Muscle layer of duodenum (tissue), 2 donors: ENCODE results near the gene VAV3.

Experiments used
- H3K27ac ChIP-seq: one replicate; pipeline ENCODE4 v1.7.0; 2013; ENCODE audit warnings: mild to moderate bottlenecking, low read length
- H3K27me3 ChIP-seq: one replicate; pipeline ENCODE4 v1.7.0; 2013; ENCODE audit warnings: low read depth, mild to moderate bottlenecking, control low read depth, low read length
- H3K36me3 ChIP-seq, 2 donors: one replicate each; pipeline ENCODE4 v1.7.0; 2013; ENCODE audit warnings: low read length in 2 of 2, control low read depth in 1 of 2, mild to moderate bottlenecking in 1 of 2; ENCODE audit not compliant: insufficient read depth in 2 of 2, control insufficient read depth in 1 of 2
- H3K4me1 ChIP-seq, 2 donors: one replicate each; pipeline ENCODE4 v1.7.0; 2013; ENCODE audit warnings: low read length in 2 of 2, mild to moderate bottlenecking in 2 of 2, control low read depth in 1 of 2, moderate library complexity in 1 of 2; ENCODE audit not compliant: insufficient read depth in 2 of 2, control insufficient read depth in 1 of 2
- H3K4me3 ChIP-seq, 2 donors: one replicate each; pipeline ENCODE4 v1.7.0; 2013; ENCODE audit warnings: low read length in 2 of 2, low read depth in 1 of 2, mild to moderate bottlenecking in 1 of 2
- H3K9me3 ChIP-seq, 2 donors: one replicate each; pipeline ENCODE4 v1.7.0; 2013; ENCODE audit warnings: low read length in 2 of 2, control low read depth in 1 of 2, mild to moderate bottlenecking in 1 of 2; ENCODE audit not compliant: control insufficient read depth in 1 of 2
- donor health status: healthy.

VAV3 gene

GRCh38 chr1:107625405-107626029, 339.5 kb downstream of the VAV3 start:
- no peaks in the 10 kb centered on the region for H3K36me3 ChIP-seq
- H3K27ac ChIP-seq = no peak overlapping the region
- H3K9me3 ChIP-seq = no peaks in the 10 kb centered on the region
- no peak overlapping the region for H3K4me3 ChIP-seq
- no peaks in the 10 kb centered on the region for H3K4me1 ChIP-seq
- no peaks in the 10 kb centered on the region for H3K27me3 ChIP-seq

- Histone ChIP-seq H3K36me3 (no peaks in the 10 kb centered on the region), H3K27ac (no peak overlapping the region), H3K9me3 (no peaks in the 10 kb centered on the region), H3K4me1 (no peaks in the 10 kb centered on the region), H3K27me3 (no peaks in the 10 kb centered on the region), H3K4me3 (no peak overlapping the region)
Measured at GRCh38 chr1:107623431-107623830, 341.5 kb downstream of the VAV3 start.

GRCh38 chr1:107622966-107623365, 342.0 kb downstream of the VAV3 start:
- no peak overlapping the region for H3K27ac ChIP-seq
- no peaks in the 10 kb centered on the region for H3K27me3 ChIP-seq
- H3K4me3 ChIP-seq = no peak overlapping the region
- H3K36me3 ChIP-seq = no peaks in the 10 kb centered on the region
- H3K9me3 ChIP-seq = no peaks in the 10 kb centered on the region
- no peaks in the 10 kb centered on the region for H3K4me1 ChIP-seq

GRCh38 chr1:107622535-107622934, 342.4 kb downstream of the VAV3 start:
- Histone ChIP-seq H3K4me1 (no peaks in the 10 kb centered on the region), H3K27me3 (no peaks in the 10 kb centered on the region), H3K27ac (no peak overlapping the region), H3K4me3 (no peak overlapping the region), H3K9me3 (no peaks in the 10 kb centered on the region), H3K36me3 (no peaks in the 10 kb centered on the region)

- H3K27ac ChIP-seq = no peak overlapping the region
- no peak overlapping the region for H3K4me3 ChIP-seq
Measured at GRCh38 chr1:107620753-107621152, 344.2 kb downstream of the VAV3 start.

GRCh38 chr1:107618539-107618938, 346.4 kb downstream of the VAV3 start:
- Histone ChIP-seq H3K4me3 (no peak overlapping the region), H3K4me1 (no peaks in the 10 kb centered on the region), H3K27me3 (no peaks in the 10 kb centered on the region), H3K36me3 (no peaks in the 10 kb centered on the region), H3K27ac (no peak overlapping the region), H3K9me3 (no peaks in the 10 kb centered on the region)

More at GRCh38 chr1:107620753-107621152, 344.2 kb downstream of the VAV3 start:
- no peaks in the 10 kb centered on the region for H3K4me1 ChIP-seq
- no peaks in the 10 kb centered on the region for H3K36me3 ChIP-seq
- H3K27me3 ChIP-seq = no peaks in the 10 kb centered on the region
- H3K9me3 ChIP-seq = no peaks in the 10 kb centered on the region

GRCh38 chr1:107617921-107618320, 347.1 kb downstream of the VAV3 start:
- Histone ChIP-seq H3K27me3 (no peaks in the 10 kb centered on the region), H3K4me1 (no peaks in the 10 kb centered on the region), H3K27ac (no peak overlapping the region), H3K36me3 (peaks cover 0 to under 1% of the 10 kb centered on the region in 2 donors), H3K9me3 (peaks cover 0 to under 1% of the 10 kb centered on the region in 2 donors), H3K4me3 (no peak overlapping the region)

- no peaks in the 10 kb centered on the region for H3K4me1 ChIP-seq
- H3K9me3 ChIP-seq = peaks cover 0 to 5% of the 10 kb centered on the region in 2 donors
- H3K27me3 ChIP-seq = no peaks in the 10 kb centered on the region
- H3K27ac ChIP-seq = no peak overlapping the region
- no peak overlapping the region for H3K4me3 ChIP-seq
- H3K36me3 ChIP-seq = peaks cover 0 to 3% of the 10 kb centered on the region in 2 donors
Measured at GRCh38 chr1:107617456-107617855, 347.5 kb downstream of the VAV3 start.

- H3K4me3 ChIP-seq = no peak overlapping the region
- peaks cover 4 to 5% of the 10 kb centered on the region in 2 donors for H3K9me3 ChIP-seq
Measured at GRCh38 chr1:107609808-107610207, 355.2 kb downstream of the VAV3 start.

GRCh38 chr1:107604825-107605224, 360.2 kb downstream of the VAV3 start:
- Histone ChIP-seq H3K27me3 (no peaks in the 10 kb centered on the region), H3K27ac (no peak overlapping the region), H3K4me3 (no peak overlapping the region), H3K36me3 (no peaks in the 10 kb centered on the region), H3K9me3 (peaks cover 0 to 4% of the 10 kb centered on the region in 2 donors), H3K4me1 (no peaks in the 10 kb centered on the region)

More at GRCh38 chr1:107609808-107610207, 355.2 kb downstream of the VAV3 start:
- Histone ChIP-seq H3K36me3 (peaks cover 0 to 3% of the 10 kb centered on the region in 2 donors), H3K4me1 (no peaks in the 10 kb centered on the region), H3K27me3 (no peaks in the 10 kb centered on the region), H3K27ac (no peak overlapping the region)

- H3K4me3 ChIP-seq = no peak overlapping the region
- no peaks in the 10 kb centered on the region for H3K27me3 ChIP-seq
- peaks cover 0 to under 1% of the 10 kb centered on the region in 2 donors for H3K9me3 ChIP-seq
- H3K27ac ChIP-seq = no peak overlapping the region
- H3K4me1 ChIP-seq = no peaks in the 10 kb centered on the region
- no peaks in the 10 kb centered on the region for H3K36me3 ChIP-seq
Measured at GRCh38 chr1:107600607-107601160, 364.3 kb downstream of the VAV3 start.

- H3K4me1 ChIP-seq = no peaks in the 10 kb centered on the region
- no peaks in the 10 kb centered on the region for H3K36me3 ChIP-seq
- H3K9me3 ChIP-seq = no peaks in the 10 kb centered on the region
- H3K27ac ChIP-seq = no peak overlapping the region
- no peaks in the 10 kb centered on the region for H3K27me3 ChIP-seq
- no peak overlapping the region for H3K4me3 ChIP-seq
Measured at GRCh38 chr1:107599220-107599619, 365.8 kb downstream of the VAV3 start.
